Spleen (tissue), 11 donors: ENCODE data around the gene PCNX1. TPM values are rescaled to one million over a fixed set of nuclear protein-coding genes. Genes with fewer than 3 reads are reported as not detected.

Experiments used
- DNase-seq: peaks from one replicate; pipeline ENCODE4 v3.0.0-alpha.2; 2020
- H3K27ac ChIP-seq, 8 donors: fragments of 200-600 bp; sonication (generic) in 7 of 8; 1 replicate in 4 of 8; 2 replicates in 4 of 8; pipeline versions ENCODE4 v1.5.0 to v1.8.0; 2016 to 2021; ENCODE audit warnings: inconsistent platforms in 4 of 8, mild to moderate bottlenecking in 4 of 8, moderate library complexity in 1 of 8
- H3K27me3 ChIP-seq, 7 donors: fragments of 200-600 bp; sonication (generic) in 6 of 7; replicated peaks in 1 of 7; 1 replicate in 4 of 7; 2 replicates in 3 of 7; pipeline versions ENCODE4 v1.5.0 to v1.8.0; 2016 to 2021; ENCODE audit warnings: inconsistent platforms in 3 of 7, mild to moderate bottlenecking in 1 of 7
- H3K36me3 ChIP-seq, 6 donors: fragments of 200-600 bp; sonication (generic) in 5 of 6; 1 replicate in 4 of 6; 2 replicates in 2 of 6; pipeline versions ENCODE4 v1.5.0 to v1.8.0; 2016 to 2021; ENCODE audit warnings: inconsistent platforms in 2 of 6
- H3K4me1 ChIP-seq, 6 donors: fragments of 200-600 bp; sonication (generic) in 5 of 6; 1 replicate in 3 of 6; 2 replicates in 3 of 6; pipeline versions ENCODE4 v1.5.0 to v1.8.0; 2016 to 2021; ENCODE audit warnings: inconsistent platforms in 3 of 6
- H3K4me3 ChIP-seq, 8 donors: fragments of 200-600 bp; sonication (generic) in 7 of 8; 1 replicate in 4 of 8; 2 replicates in 4 of 8; pipeline versions ENCODE4 v1.5.0 to v1.8.0; 2016 to 2021; ENCODE audit warnings: inconsistent platforms in 4 of 8, mild to moderate bottlenecking in 4 of 8, moderate library complexity in 2 of 8
- H3K9me3 ChIP-seq, 8 donors: fragments of 200-600 bp; sonication (generic) in 7 of 8; 1 replicate in 4 of 8; 2 replicates in 4 of 8; pipeline versions ENCODE4 v1.5.0 to v1.8.0; 2016 to 2021; ENCODE audit warnings: inconsistent platforms in 4 of 8
- POLR2A ChIP-seq, 3 donors: fragments of 450-650 bp; IDR thresholded peaks; one replicate each; pipeline ENCODE4 v1.5.1; 2017; ENCODE audit warnings: antibody characterized with exemption in 3 of 3, mild to moderate bottlenecking in 1 of 3
- POLR2AphosphoS5 ChIP-seq, 3 donors: sonication (generic); formaldehyde crosslinking; IDR thresholded peaks; one replicate each; pipeline ENCODE4 v1.5.1; 2017; ENCODE audit warnings: antibody characterized with exemption in 3 of 3
- WGBS, 5 donors: extraction: QIAGEN DNeasy Blood & Tissue Kit in 3 of 5; methylation state at CpG; one replicate each; pipeline versions ENCODE4 v1.1.5 to v1.1.7; 2013 to 2018; 5-methylcytosine and 5-hydroxymethylcytosine counted together
- intact Hi-C: fragments of 100-400 bp; cut with DNase I; formaldehyde crosslinking; loops from one replicate; pipeline ENCODE4 v1.15.0; 2023; ENCODE audit warnings: low total_unique reads
- polyA plus RNA-seq, 3 donors: library from polyadenylated mRNA; stranded (reverse); fragments of 200-250 nt; gene quantifications; one replicate each; pipeline ENCODE4 v1.2.1, GENCODE V29; 2013
- total RNA-seq, 7 donors: library from RNA; depleted of rRNA in 3 of 7; stranded (reverse); fragments of >200 nt in 3 of 7; fragmentation: NEBNext Ultra II Directional in 4 of 7; extraction: Animal tissue kit (Norgen Biotek cat#: 25700) in 4 of 7; gene quantifications; one replicate each; pipeline versions ENCODE4 v1.1.0 to v1.2.1, GENCODE V29; 2016 to 2021
- TF ChIP-seq, protein P1 (sequence below), 11 experiments: fragments of 200-600 bp in 7 of 11; fragments of 450-650 bp in 4 of 11; sonication (generic) in 4 of 11; IDR thresholded peaks in 8 of 11; conservative IDR thresholded peaks in 3 of 11; 1 replicate in 7 of 11; 2 replicates in 4 of 11; pipeline versions ENCODE4 v1.4.0 to v1.8.0; 2016 to 2021; ENCODE audit warnings: antibody characterized with exemption in 11 of 11, inconsistent platforms in 4 of 11, mild to moderate bottlenecking in 1 of 11
- donor health status: healthy with polysubstance abuse.
- donor health status: DM: no; HTN: no; CAD: no; lungs with moderate emphysema.
- donor health status: DM: no; HTN: no; CAD: no.
- donor health status: Bipolar disorder and iron deficiency.
- donor health status: healthy.
- donor health status: DM: no; HTN: no; CAD: no.
- donor health status: DM: yes; HTN: yes; CAD: no.

PCNX1 gene
- total and polyA plus RNA-seq, 10 donors: 4.0 to 149 (median 100) TPM

GRCh38 chr14:70897464-70897863 is 9.8 kb upstream of the PCNX1 start:
- 66 to 91% (median 81%) methylated on average over 2 of the region's 2 CpGs for WGBS, 5 donors
- no peak overlapping the region for H3K4me3 ChIP-seq
- H3K27ac ChIP-seq: no peak overlapping the region
- H3K4me1 ChIP-seq: peaks cover 0 to 32% (median 9%) of the 10 kb centered on the region in 6 donors
- TF ChIP-seq POLR2AphosphoS5 (IDR thresholded peaks at IDR 0.05) (no peak), POLR2A (IDR thresholded peaks at IDR 0.05) (no peak)
- TF ChIP-seq, protein P1, sequence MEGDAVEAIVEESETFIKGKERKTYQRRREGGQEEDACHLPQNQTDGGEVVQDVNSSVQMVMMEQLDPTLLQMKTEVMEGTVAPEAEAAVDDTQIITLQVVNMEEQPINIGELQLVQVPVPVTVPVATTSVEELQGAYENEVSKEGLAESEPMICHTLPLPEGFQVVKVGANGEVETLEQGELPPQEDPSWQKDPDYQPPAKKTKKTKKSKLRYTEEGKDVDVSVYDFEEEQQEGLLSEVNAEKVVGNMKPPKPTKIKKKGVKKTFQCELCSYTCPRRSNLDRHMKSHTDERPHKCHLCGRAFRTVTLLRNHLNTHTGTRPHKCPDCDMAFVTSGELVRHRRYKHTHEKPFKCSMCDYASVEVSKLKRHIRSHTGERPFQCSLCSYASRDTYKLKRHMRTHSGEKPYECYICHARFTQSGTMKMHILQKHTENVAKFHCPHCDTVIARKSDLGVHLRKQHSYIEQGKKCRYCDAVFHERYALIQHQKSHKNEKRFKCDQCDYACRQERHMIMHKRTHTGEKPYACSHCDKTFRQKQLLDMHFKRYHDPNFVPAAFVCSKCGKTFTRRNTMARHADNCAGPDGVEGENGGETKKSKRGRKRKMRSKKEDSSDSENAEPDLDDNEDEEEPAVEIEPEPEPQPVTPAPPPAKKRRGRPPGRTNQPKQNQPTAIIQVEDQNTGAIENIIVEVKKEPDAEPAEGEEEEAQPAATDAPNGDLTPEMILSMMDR (IDR thresholded peaks at IDR 0.05 in 8 of 11, conservative IDR thresholded peaks at IDR 0.05 in 3 of 11): no peak
- H3K9me3 ChIP-seq: no peaks in the 10 kb centered on the region
- no peaks in the 10 kb centered on the region for H3K36me3 ChIP-seq
- DNase-seq: no peak
- H3K27me3 ChIP-seq: peaks cover 0 to 5% (median 0%) of the 10 kb centered on the region in 7 donors
- intact Hi-C loops: no loop called here

DNA sequence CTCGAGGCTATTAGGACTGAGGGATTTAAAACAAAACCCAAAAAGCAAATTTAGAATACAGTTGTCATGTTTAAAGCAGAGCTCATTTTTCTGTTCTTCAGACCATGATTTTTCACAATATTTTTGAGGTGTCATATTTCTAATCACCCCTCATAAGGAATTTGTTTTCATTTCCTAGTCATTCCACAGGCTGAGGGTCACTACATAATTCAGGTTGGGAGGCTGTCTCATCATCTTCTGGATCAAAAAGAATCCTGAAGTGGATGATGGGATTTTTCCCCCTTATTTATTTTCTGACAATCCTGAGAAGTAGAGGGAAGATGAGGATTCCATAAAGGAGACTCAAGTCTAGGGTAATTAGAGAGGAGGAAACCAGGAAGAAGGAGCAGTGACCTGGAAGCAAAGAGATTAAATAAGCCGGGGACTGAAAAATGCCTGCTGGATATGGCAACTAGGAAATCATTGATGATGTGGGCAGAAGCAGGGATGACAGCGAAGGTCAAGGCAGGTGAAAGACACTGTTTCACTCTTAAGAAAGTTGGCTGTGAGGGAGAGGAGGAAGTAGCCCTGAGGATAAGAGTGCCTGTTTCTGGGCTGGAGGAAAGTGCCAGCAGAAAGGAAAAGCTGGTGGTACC is 9.0 kb upstream of the PCNX1 start:
- WGBS, 5 donors: 70 to 87% (median 81%) methylated on average over 3 of the region's 3 CpGs
- intact Hi-C loops: no loop called here
- TF ChIP-seq, protein P1 (IDR thresholded peaks at IDR 0.05 in 8 of 11, conservative IDR thresholded peaks at IDR 0.05 in 3 of 11): no peak
- TF ChIP-seq POLR2AphosphoS5 (IDR thresholded peaks at IDR 0.05) (no peak), POLR2A (IDR thresholded peaks at IDR 0.05) (no peak)
- H3K27me3 ChIP-seq: peaks cover 0 to 5% (median 0%) of the 10 kb centered on the region in 7 donors
- DNase-seq: no peak
- H3K4me3 ChIP-seq: no peak overlapping the region
- peaks cover 0 to 32% (median 8%) of the 10 kb centered on the region in 6 donors for H3K4me1 ChIP-seq
- H3K27ac ChIP-seq: no peak overlapping the region
- H3K9me3 ChIP-seq: no peaks in the 10 kb centered on the region
- no peaks in the 10 kb centered on the region for H3K36me3 ChIP-seq

DNA sequence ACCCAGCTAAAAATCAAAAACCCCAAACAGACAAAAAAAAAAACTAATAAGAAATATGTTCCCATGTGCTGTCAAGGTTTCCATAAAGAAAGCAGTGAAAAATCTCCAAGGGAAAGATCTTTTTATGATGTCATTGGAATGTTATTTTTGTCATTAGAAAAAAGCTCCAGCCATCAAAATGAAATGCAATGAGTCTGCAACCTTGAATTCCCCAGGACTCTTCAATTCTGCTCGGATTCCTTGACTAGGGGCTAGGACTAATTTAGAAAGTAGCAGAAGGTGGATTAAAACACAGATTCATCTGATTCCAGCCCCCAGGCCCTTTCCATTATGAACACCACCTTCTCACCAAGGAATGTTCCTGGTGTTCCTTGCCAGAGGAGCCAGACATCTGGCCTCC is 6.0 kb upstream of the PCNX1 start:
- WGBS, 5 donors: 52 to 77% (median 74%) methylated on average over 1 of the region's 1 CpG

DNA sequence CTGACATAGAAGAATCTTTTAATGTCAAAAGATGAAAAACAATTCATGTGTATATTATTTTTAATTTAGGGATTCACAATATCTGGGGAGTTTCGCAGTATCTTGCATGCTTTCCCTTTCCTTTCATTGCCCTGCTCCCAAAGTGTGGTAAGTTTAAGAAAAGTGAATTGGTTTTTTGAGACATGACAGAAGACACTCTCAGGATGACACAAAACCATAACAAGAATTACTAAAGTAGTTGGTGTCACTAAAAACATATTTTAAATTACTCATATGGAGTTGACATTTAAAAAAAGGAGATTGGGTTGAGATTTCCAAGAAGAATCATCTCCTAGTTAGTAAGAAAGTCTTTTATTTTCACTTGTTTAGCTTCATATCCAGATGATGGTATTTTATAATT is 5.1 kb upstream of the PCNX1 start:
- Histone ChIP-seq H3K4me1 (peaks cover 4 to 36% (median 18%) of the 10 kb centered on the region in 6 donors), H3K27me3 (no peaks in the 10 kb centered on the region), H3K9me3 (no peaks in the 10 kb centered on the region), H3K36me3 (no peaks in the 10 kb centered on the region), H3K4me3 (no peak overlapping the region), H3K27ac (no peak overlapping the region)
- TF ChIP-seq POLR2A (IDR thresholded peaks at IDR 0.05) (no peak), POLR2AphosphoS5 (IDR thresholded peaks at IDR 0.05) (no peak)
- TF ChIP-seq, protein P1 (IDR thresholded peaks at IDR 0.05 in 8 of 11, conservative IDR thresholded peaks at IDR 0.05 in 3 of 11): no peak
- no peak for DNase-seq
- intact Hi-C loops: no loop called here
- WGBS, 5 donors: 80 to 96% (median 85%) methylated on average over 1 of the region's 1 CpG

More for the DNA sequence above, 6.0 kb upstream of the PCNX1 start:
- Histone ChIP-seq H3K36me3 (no peaks in the 10 kb centered on the region), H3K27ac (no peak overlapping the region), H3K4me3 (no peak overlapping the region), H3K27me3 (no peaks in the 10 kb centered on the region), H3K9me3 (no peaks in the 10 kb centered on the region), H3K4me1 (peaks cover under 1 to 28% (median 10%) of the 10 kb centered on the region in 6 donors)
- no peak for TF ChIP-seq POLR2AphosphoS5 (IDR thresholded peaks at IDR 0.05)
- no peak for TF ChIP-seq POLR2A (IDR thresholded peaks at IDR 0.05)
- TF ChIP-seq, protein P1 (IDR thresholded peaks at IDR 0.05 in 8 of 11, conservative IDR thresholded peaks at IDR 0.05 in 3 of 11): no peak
- intact Hi-C loops: no loop called here
- DNase-seq: no peak
